CD4-positive, alpha-beta T cell (primary cell): ENCODE results near the gene MED31. TPM values are rescaled to one million over a fixed set of nuclear protein-coding genes. Genes with fewer than 3 reads are reported as not detected.

Experiments
- ATAC-seq: fragments of 200-7000 bp; cut with Tn5 transposase; one replicate; pipeline ENCODE4 v1.10.0; 2022; ENCODE audit warnings: mild to moderate bottlenecking; ENCODE audit not compliant: poor library complexity
- CTCF ChIA-PET: fragments of 350-600 bp; sonication (Branson Sonifier 250); formaldehyde crosslinking; loops from one replicate; lab custom pipeline; 2021; ENCODE audit warnings: antibody characterized with exemption, inconsistent platforms; lab: Charles Lee
- POLR2A ChIA-PET: fragments of 350-600 bp; sonication (Branson Sonifier 250); formaldehyde crosslinking; loops from one replicate; lab custom pipeline; 2021; ENCODE audit warnings: antibody characterized with exemption, inconsistent platforms; lab: Charles Lee
- DNase-seq, 14 experiments: peaks; one replicate each; pipeline ENCODE4 v3.0.0-alpha.2; 2013 to 2020; ENCODE audit warnings: mixed read lengths in 2 of 14
- H3K27ac ChIP-seq, 2 donors: one replicate each; pipeline versions ENCODE4 v1.5.1 to v1.7.0; 2013; ENCODE audit warnings: low read length in 2 of 2, low read depth in 1 of 2, mild to moderate bottlenecking in 1 of 2
- H3K27me3 ChIP-seq, 2 experiments: 1 replicate in 1 of 2; 2 replicates in 1 of 2; pipeline versions ENCODE4 v1.6.1 to v1.7.0; 2013; ENCODE audit warnings: low read length in 2 of 2, control low read depth in 1 of 2, mild to moderate bottlenecking in 1 of 2, moderate library complexity in 1 of 2; ENCODE audit not compliant: insufficient read depth in 2 of 2, control insufficient read depth in 1 of 2
- H3K36me3 ChIP-seq: one replicate; pipeline ENCODE4 v1.6.1; 2013; ENCODE audit warnings: low read length, control low read depth; ENCODE audit not compliant: insufficient read depth
- H3K4me1 ChIP-seq: one replicate; pipeline ENCODE4 v1.6.1; 2013; ENCODE audit warnings: low read length, control low read depth; ENCODE audit not compliant: insufficient read depth
- H3K4me3 ChIP-seq: one replicate; pipeline ENCODE4 v1.5.1; 2013; ENCODE audit warnings: mild to moderate bottlenecking, low read length, moderate library complexity
- H3K9me3 ChIP-seq, 2 experiments: 1 replicate in 1 of 2; 2 replicates in 1 of 2; pipeline versions ENCODE4 v1.6.1 to v1.7.0; 2013; ENCODE audit warnings: low read length in 2 of 2, mild to moderate bottlenecking in 2 of 2, control low read depth in 1 of 2, moderate library complexity in 1 of 2; ENCODE audit not compliant: control insufficient read depth in 1 of 2, insufficient read depth in 1 of 2
- H3K27ac Mint-ChIP-seq: one replicate; pipeline ENCODE4 v1.8.0; 2020; ENCODE audit warnings: mixed read lengths
- H3K27me3 Mint-ChIP-seq: one replicate; pipeline ENCODE4 v1.8.0; 2021; ENCODE audit warnings: mixed read lengths
- H3K36me3 Mint-ChIP-seq: one replicate; pipeline ENCODE4 v1.8.0; 2021; ENCODE audit warnings: low read depth, mixed read lengths
- H3K4me1 Mint-ChIP-seq: one replicate; pipeline ENCODE4 v1.8.0; 2021; ENCODE audit warnings: low read depth, mixed read lengths
- H3K4me3 Mint-ChIP-seq: one replicate; pipeline ENCODE4 v1.8.0; 2020; ENCODE audit warnings: mild to moderate bottlenecking, mixed read lengths
- H3K9me3 Mint-ChIP-seq: one replicate; pipeline ENCODE4 v1.8.0; 2020; ENCODE audit warnings: mixed read lengths
- CTCF ChIP-seq: fragments of 200-600 bp; IDR thresholded peaks from one replicate; pipeline ENCODE4 v1.8.0; 2022; ENCODE audit warnings: antibody characterized with exemption, mild to moderate bottlenecking
- intact Hi-C, 2 experiments: fragments of 100-400 bp; cut with DNase I in 1 of 2; cut with micrococcal nuclease in 1 of 2; formaldehyde crosslinking; loops; one replicate each; pipeline versions ENCODE4 v1.15.1 to v1.9.0; 2023 to 2025; cut with DNase I, micrococcal nuclease
- total RNA-seq, 174 experiments: library from RNA in 2 of 174; stranded (reverse) in 2 of 174; gene quantifications; one replicate each; pipeline ENCODE4 v1.2.3 and lab custom pipeline; 2021 to 2026

Gene MED31
- total RNA-seq, 2 experiments from 2014 or later, result 31.4 to 32.0 TPM

- CTCF ChIA-PET, result interaction anchor here (1.0 kb wide), 1 partner anchor 10 kb away, joined by 3 read pairs; no protein-coding TSS in a partner anchor
- H3K36me3 Mint-ChIP-seq, result peaks cover 48% of the 10 kb centered on the region
- intact Hi-C loops, result loop anchor here (5.0 to 10.0 kb wide), 3 partner anchors 168 to 1215 kb away; partner anchors contain the start of genes DERL2 (in 1 of the 2), MIS12 (in 1 of the 2) and RPAIN (in 1 of the 2)
Observed at GRCh38 chr17:6639586-6640535, 11.5 kb downstream of the MED31 start.

GRCh38 chr17:6639014-6639585 lies 12.3 kb downstream of the MED31 start:
- no peak for ATAC-seq
- no peak for TF ChIP-seq CTCF
- Histone ChIP-seq H3K4me3 (peak overlapping the region; percentile 98), H3K36me3 (peaks cover 21% of the 10 kb centered on the region), H3K27me3 (no peaks in the 10 kb centered on the region), H3K4me1 (peaks cover 38% of the 10 kb centered on the region), H3K9me3 (no peaks in the 10 kb centered on the region), H3K27ac (no peak overlapping the region)
- H3K27me3 Mint-ChIP-seq, result no peaks in the 10 kb centered on the region
- no peaks in the 10 kb centered on the region for H3K9me3 Mint-ChIP-seq
- DNase-seq, result peak in 1 of 14 experiments; percentile 50
- peaks cover 47% of the 10 kb centered on the region for H3K36me3 Mint-ChIP-seq
- H3K27ac Mint-ChIP-seq, result peak overlapping the region; percentile 95
- peaks cover 63% of the 10 kb centered on the region for H3K4me1 Mint-ChIP-seq
- intact Hi-C loops, result no loop called here
- peak overlapping the region; percentile 99 for H3K4me3 Mint-ChIP-seq
- POLR2A ChIA-PET, result interaction anchor here (0.6 to 3.8 kb wide), 4 partner anchors 12 to 41 kb away, joined by 3 to 30 read pairs (median 8); partner anchors contain the start of genes C17orf100 and MED31
- CTCF ChIA-PET, result interaction anchor here (1.0 kb wide), 1 partner anchor 10 kb away, joined by 3 read pairs; no protein-coding TSS in a partner anchor

More at GRCh38 chr17:6639586-6640535, 11.5 kb downstream of the MED31 start:
- peak in 5 of 14 experiments; percentile 10 to 64 (median 31) for DNase-seq
- H3K4me3 Mint-ChIP-seq, result peak overlapping the region; percentile 99
- POLR2A ChIA-PET, result interaction anchor here (1.2 to 3.8 kb wide), 3 partner anchors 11 to 42 kb away, joined by 3 to 30 read pairs (median 13); partner anchors contain the start of genes C17orf100 and MED31
- H3K27ac Mint-ChIP-seq, result peak overlapping the region; percentile 95
- ATAC-seq, result peak; percentile 31
- H3K27me3 Mint-ChIP-seq, result no peaks in the 10 kb centered on the region
- Histone ChIP-seq H3K36me3 (peaks cover 23% of the 10 kb centered on the region), H3K9me3 (no peaks in the 10 kb centered on the region), H3K4me1 (peaks cover 38% of the 10 kb centered on the region), H3K4me3 (peak overlapping the region; percentile 98), H3K27ac (peak overlapping the region in 1 of 2 donors; percentile 88), H3K27me3 (no peaks in the 10 kb centered on the region)
- TF ChIP-seq CTCF, result no peak
- H3K4me1 Mint-ChIP-seq, result peaks cover 71% of the 10 kb centered on the region
- no peaks in the 10 kb centered on the region for H3K9me3 Mint-ChIP-seq
